HCT116 (cell line): Measurements from ENCODE around the gene TTLL6.

Source experiments
- CTCF ChIP-seq, 3 experiments: fragments of 200-600 bp in 1 of 3; sonication (generic) in 1 of 3; IDR thresholded peaks in 2 of 3; conservative IDR thresholded peaks in 1 of 3; 2 replicates each; pipeline ENCODE4 v1.5.1; 2012 to 2017; ENCODE audit warnings: low read depth in 2 of 3, low read length in 2 of 3, antibody characterized with exemption in 1 of 3, borderline replicate concordance in 1 of 3, control low read depth in 1 of 3, mild to moderate bottlenecking in 1 of 3, mixed read lengths in 1 of 3, mixed run types in 1 of 3, moderate library complexity in 1 of 3; ENCODE audit not compliant: insufficient read depth in 1 of 3
- ELF1 ChIP-seq: IDR thresholded peaks from 2 replicates; pipeline ENCODE4 v1.6.1; 2012; ENCODE audit warnings: low read depth, borderline replicate concordance
- EZH2 ChIP-seq: fragments of 200-600 bp; sonication (generic); IDR thresholded peaks from 2 replicates; pipeline ENCODE4 v1.6.1; 2017; ENCODE audit warnings: antibody characterized with exemption, mixed run types
- FOSL1 ChIP-seq: IDR thresholded peaks from 2 replicates; pipeline ENCODE4 v1.6.1; 2012; ENCODE audit warnings: low read depth
- JUND ChIP-seq: IDR thresholded peaks from 2 replicates; pipeline ENCODE4 v1.6.1; 2012
- POLR2A ChIP-seq: IDR thresholded peaks from 2 replicates; pipeline ENCODE4 v1.7.0; 2011; ENCODE audit warnings: borderline replicate concordance; ENCODE audit not compliant: insufficient read depth, insufficient read length; ENCODE audit errors: extremely low read depth

GRCh38 chr17:48831549-48831883 is 14.5 kb upstream of the TTLL6 start:
- TF ChIP-seq EZH2, result no peak
- TF ChIP-seq CTCF (IDR thresholded peaks at IDR 0.05 in 2 of 3, conservative IDR thresholded peaks at IDR 0.05 in 1 of 3; ENCODE audit: borderline replicate concordance in 1 of 3, insufficient read depth in 1 of 3, low read depth in 2 of 3, low read length in 2 of 3), result no peak
- TF ChIP-seq POLR2A, result no peak
- no peak for TF ChIP-seq FOSL1
- no peak for TF ChIP-seq JUND
- no peak for TF ChIP-seq ELF1
